Epithelial cell of proximal tubule (primary cell): Measurements from ENCODE around the gene FAM184B. TPM values are rescaled to one million over a fixed set of nuclear protein-coding genes. Genes with fewer than 3 reads are reported as not detected.
"Not testable (repeated sequence)": the region's sequence is repeated elsewhere in the genome, so short reads cannot be mapped to it uniquely, and the experiment has no call there.

Source experiments
- DNase-seq: peaks from one replicate; pipeline ENCODE4 v3.0.0-alpha.2; 2011; ENCODE audit warnings: low read depth
- H3K4me3 ChIP-seq: 2 replicates; pipeline ENCODE4 v1.5.1; 2011; ENCODE audit warnings: low read depth, mild to moderate bottlenecking, low read length
- CTCF ChIP-seq: conservative IDR thresholded peaks from 2 replicates; pipeline ENCODE4 v1.5.1; 2012; ENCODE audit warnings: low read depth, mild to moderate bottlenecking, low read length
- total RNA-seq: library from RNA; depleted of rRNA; stranded (reverse); fragments of >200 nt; gene quantifications from 2 replicates; pipeline ENCODE4 v1.2.3, GENCODE V29; 2015

The FAM184B gene
- total RNA-seq, 1 donor from 2014 or later, result 0.17 TPM

DNA sequence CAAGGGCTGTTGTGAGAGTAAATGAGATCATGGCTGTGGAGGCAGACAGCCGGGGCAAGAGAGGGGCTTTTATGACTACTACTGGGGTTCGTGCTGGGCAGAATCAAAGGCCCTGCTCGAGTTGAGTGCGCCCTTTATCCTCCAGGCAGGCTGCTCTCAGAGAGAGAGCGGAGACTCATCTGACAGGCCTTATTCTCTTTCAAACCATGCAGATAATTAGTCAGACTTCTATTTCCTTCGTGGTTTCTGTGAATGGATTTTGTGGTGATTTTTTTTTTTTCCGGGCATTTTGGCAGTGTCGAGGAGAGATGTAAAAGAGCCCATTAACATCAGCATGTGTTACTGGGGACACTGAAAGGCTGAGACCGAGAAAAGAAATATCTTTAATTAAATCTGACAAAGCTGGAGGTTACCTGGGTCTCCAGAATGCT lies 93.4 kb downstream of the FAM184B start:
- H3K4me3 ChIP-seq, result no peak overlapping the region

DNA sequence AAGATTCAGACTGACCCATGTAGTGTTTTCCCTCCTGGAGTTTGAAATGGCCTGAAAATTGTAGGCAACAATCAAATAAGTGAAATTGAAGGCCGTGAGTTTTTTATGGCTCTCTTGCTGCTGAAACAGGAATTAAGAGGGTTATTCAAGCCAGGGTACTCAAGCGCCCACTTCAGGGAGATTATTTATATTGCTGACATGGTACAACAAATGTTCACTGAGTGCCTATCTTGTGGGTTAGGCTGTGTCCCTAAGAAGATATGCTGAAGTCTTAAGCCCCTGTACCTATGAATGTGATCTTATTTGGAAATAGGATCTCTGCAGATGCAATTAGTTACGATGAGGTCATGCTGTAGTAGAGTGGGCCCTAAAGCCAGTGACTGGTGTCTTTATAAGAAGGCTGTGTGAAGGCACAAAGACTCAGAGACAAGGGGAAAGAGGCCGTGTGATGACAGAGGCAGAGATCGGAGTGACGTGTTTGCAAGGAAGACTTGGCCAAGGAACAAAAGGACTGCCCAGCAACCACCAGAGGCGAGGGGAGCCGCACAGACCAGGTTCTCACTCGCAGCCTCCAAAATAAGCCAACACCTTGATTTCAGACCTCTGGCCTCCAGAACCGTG lies 94.1 kb downstream of the FAM184B start:
- DNase-seq, result no peak
- H3K4me3 ChIP-seq, result no peak overlapping the region
- TF ChIP-seq CTCF, result no peak

More for the DNA sequence above, 93.4 kb downstream of the FAM184B start:
- DNase-seq, result no peak
- no peak for TF ChIP-seq CTCF

DNA sequence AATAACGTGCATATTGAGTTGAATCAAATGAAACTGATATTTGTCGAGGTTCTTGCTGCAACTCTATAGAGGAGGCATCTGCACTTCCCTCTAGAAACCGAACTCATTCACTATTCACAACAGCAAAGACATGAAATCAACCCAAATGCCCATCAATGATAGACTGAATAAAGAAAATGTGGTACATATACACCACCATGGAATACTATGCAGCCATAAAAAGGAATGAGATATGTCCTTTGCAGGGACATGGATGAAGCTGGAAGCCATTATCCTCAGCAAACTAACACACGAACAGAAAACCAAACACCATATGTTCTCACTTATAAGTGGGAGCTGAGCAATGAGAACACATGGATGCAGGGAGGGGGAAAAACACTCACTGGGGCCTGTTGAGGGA lies 96.8 kb downstream of the FAM184B start:
- not testable (repeated sequence) for DNase-seq, H3K4me3 ChIP-seq

DNA sequence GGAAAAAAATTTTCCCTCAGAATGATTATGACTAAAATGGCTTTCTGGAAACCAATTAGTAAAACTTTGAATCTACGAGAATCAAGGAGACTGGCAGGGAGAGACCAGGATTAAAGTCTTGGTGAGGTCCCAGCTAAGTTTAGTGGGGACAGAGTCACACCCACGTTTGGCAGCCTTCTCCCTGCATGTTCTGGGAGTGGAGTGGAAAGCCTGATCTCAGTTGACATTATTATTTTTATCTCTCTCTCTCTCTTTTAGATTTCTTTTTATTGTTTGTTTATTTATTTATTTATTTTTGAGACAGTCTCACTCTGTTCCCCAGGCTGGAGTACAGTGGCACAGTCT lies 99.2 kb downstream of the FAM184B start:
- TF ChIP-seq CTCF, result no peak
- no peak for DNase-seq
- no peak overlapping the region for H3K4me3 ChIP-seq

- no peak for DNase-seq
- no peak for TF ChIP-seq CTCF
- no peak overlapping the region for H3K4me3 ChIP-seq
Observed at GRCh38 chr4:17681281-17682221, 99.9 kb downstream of the FAM184B start.

GRCh38 chr4:17680559-17681280 lies 100.7 kb downstream of the FAM184B start:
- no peak overlapping the region for H3K4me3 ChIP-seq
- no peak for TF ChIP-seq CTCF
- DNase-seq, result no peak

DNA sequence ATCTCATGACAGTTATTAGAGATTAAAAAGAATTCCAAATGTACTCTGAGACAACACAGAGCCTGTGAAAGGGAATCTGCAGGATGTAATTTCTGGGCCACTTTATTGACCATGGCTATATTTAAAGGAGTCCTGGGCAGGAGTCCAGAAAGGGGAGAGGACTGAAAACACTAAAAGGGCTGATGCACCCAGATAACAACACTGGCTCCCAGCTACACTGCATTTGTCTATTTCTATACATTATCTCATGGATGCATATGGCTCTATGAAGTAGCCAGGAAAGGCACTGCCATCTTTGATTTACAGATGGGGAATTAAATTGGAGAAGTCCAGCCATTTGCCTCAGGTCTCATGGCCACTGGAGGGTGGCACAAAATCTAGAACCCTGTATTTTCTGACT lies 111.0 kb downstream of the FAM184B start:
- TF ChIP-seq CTCF, result no peak
- DNase-seq, result no peak
- no peak overlapping the region for H3K4me3 ChIP-seq
